Measurements from ENCODE around the gene ADGRV1.
"Not testable (repeated sequence)": the region's sequence is repeated elsewhere in the genome, so short reads cannot be mapped to it uniquely, and the experiment has no call there.

ADGRV1 gene

GRCh38 chr5:90658620-90659019 is 100.0 kb downstream of the ADGRV1 start:
- DNase-seq: no peak

- not testable (repeated sequence) for DNase-seq
Measured at GRCh38 chr5:90668079-90668565, 109.5 kb downstream of the ADGRV1 start.

GRCh38 chr5:90675222-90675621 is 116.6 kb downstream of the ADGRV1 start:
- DNase-seq: no peak

- no peak for DNase-seq
Measured at GRCh38 chr5:90680921-90681563, 122.4 kb downstream of the ADGRV1 start.

- DNase-seq: no peak
Measured at GRCh38 chr5:90682278-90682677, 123.7 kb downstream of the ADGRV1 start.

GRCh38 chr5:90685425-90686022 is 126.9 kb downstream of the ADGRV1 start:
- DNase-seq: no peak

- DNase-seq: not testable (repeated sequence)
Measured at GRCh38 chr5:90686363-90686762, 127.8 kb downstream of the ADGRV1 start.

GRCh38 chr5:90687458-90687857 is 128.9 kb downstream of the ADGRV1 start:
- not testable (repeated sequence) for DNase-seq

- DNase-seq: no peak
Measured at GRCh38 chr5:90689064-90689463, 130.5 kb downstream of the ADGRV1 start.

- DNase-seq: no peak
Measured at GRCh38 chr5:90690307-90690706, 131.7 kb downstream of the ADGRV1 start.

GRCh38 chr5:90691533-90691932 is 132.9 kb downstream of the ADGRV1 start:
- DNase-seq: no peak

- DNase-seq: no peak
Measured at GRCh38 chr5:90696153-90696552, 137.6 kb downstream of the ADGRV1 start.

- no peak for DNase-seq
Measured at GRCh38 chr5:90700299-90700698, 141.7 kb downstream of the ADGRV1 start.

- no peak for DNase-seq
Measured at GRCh38 chr5:90703932-90704331, 145.3 kb downstream of the ADGRV1 start.

- no peak for DNase-seq
Measured at GRCh38 chr5:90707698-90708097, 149.1 kb downstream of the ADGRV1 start.

GRCh38 chr5:90709323-90710155 is 150.9 kb downstream of the ADGRV1 start:
- no peak for DNase-seq

- no peak for DNase-seq
Measured at GRCh38 chr5:90718387-90718786, 159.8 kb downstream of the ADGRV1 start.

- DNase-seq: no peak
Measured at GRCh38 chr5:90739567-90739966, 181.0 kb downstream of the ADGRV1 start.

GRCh38 chr5:90740244-90740799 is 181.7 kb downstream of the ADGRV1 start:
- no peak for DNase-seq

GRCh38 chr5:90741022-90741564 is 182.5 kb downstream of the ADGRV1 start:
- no peak for DNase-seq

- no peak for DNase-seq
Measured at GRCh38 chr5:90746119-90746518, 187.5 kb downstream of the ADGRV1 start.

- no peak for DNase-seq
Measured at GRCh38 chr5:90747175-90747574, 188.6 kb downstream of the ADGRV1 start.

- no peak for DNase-seq
Measured at GRCh38 chr5:90747693-90748092, 189.1 kb downstream of the ADGRV1 start.
